ENCODE measurements around the gene TNKS1BP1.

The TNKS1BP1 gene

GRCh38 chr11:57335343-57336110 is 10.8 kb upstream of the TNKS1BP1 start, which contains the start of gene SSRP1:
SSRP1 (minus strand) TSS chr11:57335892; CDS start chr11:57335121, 771 bp downstream.
- Histone ChIP-seq H3K9me3 (no peaks in the 10 kb centered on the region), H3K4me1 (peaks cover 33% of the 10 kb centered on the region), H3K36me3 (peaks cover 40% of the 10 kb centered on the region), H3K27ac (peak within 1 kb of the TSS; percentile 89), H4K20me1 (peaks cover 26% of the 10 kb centered on the region; the same call in 1 of the 2 replicates), H3K9ac (peak within 1 kb of the TSS; percentile 94), H3K4me3 (peak within 1 kb of the TSS; percentile 85), H3K4me2 (peak within 1 kb of the TSS; percentile 83), H3K27me3 (no peaks in the 10 kb centered on the region)
- no peak for TF ChIP-seq Cebpa-rat (IDR thresholded peaks at IDR 0.05)

DNA sequence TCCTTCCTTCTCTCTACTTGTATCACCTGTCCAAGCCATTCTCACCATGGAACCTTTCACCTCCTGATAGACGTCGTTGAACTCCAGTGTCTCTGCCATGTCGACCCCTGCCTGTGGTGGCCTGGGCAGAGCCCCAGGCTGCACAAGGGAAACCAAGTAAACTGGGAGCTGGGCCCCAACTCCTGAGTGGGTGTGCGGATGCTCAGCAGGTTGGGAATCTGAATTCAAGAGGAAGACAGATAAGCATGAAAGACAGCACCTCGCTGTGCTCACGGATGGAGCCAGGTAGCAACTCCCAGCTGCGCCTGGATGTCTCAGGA is 10.2 kb upstream of the TNKS1BP1 start:
- Histone ChIP-seq H3K27ac (peak overlapping the region; percentile 89), H3K9ac (peak overlapping the region; percentile 94), H3K27me3 (no peaks in the 10 kb centered on the region), H3K4me1 (peaks cover 33% of the 10 kb centered on the region), H3K4me2 (peak overlapping the region; percentile 83), H3K36me3 (peaks cover 45% of the 10 kb centered on the region), H3K9me3 (no peaks in the 10 kb centered on the region), H4K20me1 (peaks cover 26% of the 10 kb centered on the region; the same call in 1 of the 2 replicates), H3K4me3 (peak overlapping the region; percentile 85)
- TF ChIP-seq Cebpa-rat (IDR thresholded peaks at IDR 0.05): no peak

- Histone ChIP-seq H4K20me1 (peaks cover 26% of the 10 kb centered on the region; the same call in 1 of the 2 replicates), H3K4me2 (no peak overlapping the region), H3K27me3 (no peaks in the 10 kb centered on the region), H3K36me3 (peaks cover 66% of the 10 kb centered on the region), H3K9me3 (no peaks in the 10 kb centered on the region), H3K4me1 (peaks cover 33% of the 10 kb centered on the region), H3K4me3 (no peak overlapping the region), H3K27ac (no peak overlapping the region), H3K9ac (peak overlapping the region; percentile 94; the same call in 1 of the 2 replicates)
- no peak for TF ChIP-seq Cebpa-rat (IDR thresholded peaks at IDR 0.05)
These were observed 8.1 kb upstream of the TNKS1BP1 start for GRCh38 chr11:57332694-57333440.

DNA sequence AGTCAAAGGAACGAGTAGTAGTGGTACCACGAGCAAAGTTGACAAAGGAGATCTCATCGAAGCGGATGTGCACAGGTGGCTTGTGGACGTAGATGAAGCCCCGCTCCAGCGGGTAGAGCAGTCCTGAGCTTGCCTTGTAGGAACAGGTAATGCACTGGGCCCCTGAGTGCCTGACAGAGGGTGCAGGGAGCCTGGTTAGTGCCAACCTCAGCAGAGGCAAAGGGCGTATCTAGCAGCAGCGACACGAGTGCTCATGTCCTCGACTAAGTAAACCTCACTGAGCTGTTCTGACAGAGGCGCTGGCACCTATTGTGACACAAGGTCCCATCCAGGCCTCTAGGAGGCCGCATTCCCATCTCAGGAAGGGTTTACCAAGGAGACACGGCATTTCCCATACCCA is 7.0 kb upstream of the TNKS1BP1 start:
- TF ChIP-seq Cebpa-rat (IDR thresholded peaks at IDR 0.05): no peak
- H3K4me1 ChIP-seq: peaks cover 33% of the 10 kb centered on the region
- peaks cover 78% of the 10 kb centered on the region for H3K36me3 ChIP-seq
- no peaks in the 10 kb centered on the region for H3K9me3 ChIP-seq
- peaks cover 26% of the 10 kb centered on the region; the same call in 1 of the 2 replicates for H4K20me1 ChIP-seq
- no peak overlapping the region for H3K9ac ChIP-seq
- H3K27me3 ChIP-seq: no peaks in the 10 kb centered on the region
- no peak overlapping the region for H3K4me3 ChIP-seq
- H3K4me2 ChIP-seq: no peak overlapping the region
- no peak overlapping the region for H3K27ac ChIP-seq

- H3K36me3 ChIP-seq: peaks cover 88% of the 10 kb centered on the region
- no peak overlapping the region for H3K4me2 ChIP-seq
- TF ChIP-seq Cebpa-rat (IDR thresholded peaks at IDR 0.05): no peak
- no peak overlapping the region for H3K4me3 ChIP-seq
- H3K27ac ChIP-seq: no peak overlapping the region
- no peak overlapping the region for H3K9ac ChIP-seq
- H3K27me3 ChIP-seq: no peaks in the 10 kb centered on the region
- H4K20me1 ChIP-seq: peaks cover 26% of the 10 kb centered on the region; the same call in 1 of the 2 replicates
- no peaks in the 10 kb centered on the region for H3K9me3 ChIP-seq
- H3K4me1 ChIP-seq: peaks cover 37% of the 10 kb centered on the region
These were observed 5.3 kb upstream of the TNKS1BP1 start for GRCh38 chr11:57330029-57330428.

- no peak overlapping the region for H3K27ac ChIP-seq
- H3K9me3 ChIP-seq: no peaks in the 10 kb centered on the region
- H3K4me1 ChIP-seq: peaks cover 30% of the 10 kb centered on the region
- H4K20me1 ChIP-seq: peaks cover 26% of the 10 kb centered on the region
- no peak overlapping the region for H3K9ac ChIP-seq
- no peak for TF ChIP-seq Cebpa-rat (IDR thresholded peaks at IDR 0.05)
- H3K36me3 ChIP-seq: peaks cover 70% of the 10 kb centered on the region
- no peak overlapping the region for H3K4me3 ChIP-seq
- H3K27me3 ChIP-seq: no peaks in the 10 kb centered on the region
- H3K4me2 ChIP-seq: no peak overlapping the region
These were observed 3.0 kb upstream of the TNKS1BP1 start for GRCh38 chr11:57327721-57328120.

DNA sequence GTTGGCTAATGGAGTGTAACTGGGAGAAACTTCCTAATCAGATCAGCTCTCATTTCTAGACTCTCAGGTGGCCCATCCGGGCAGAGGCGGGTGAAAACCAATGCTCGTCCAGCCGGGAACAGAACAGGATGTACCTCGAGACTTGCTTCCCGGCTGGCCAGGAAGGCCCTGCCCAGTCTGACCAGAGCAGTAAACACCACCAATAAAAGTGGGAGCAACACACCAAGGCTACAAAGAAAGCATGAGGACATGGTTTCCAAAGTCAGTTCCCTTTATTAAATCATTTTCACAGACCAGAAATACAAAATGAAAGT is 940 bp upstream of the TNKS1BP1 start:
- Histone ChIP-seq H3K36me3 (peaks cover 52% of the 10 kb centered on the region), H4K20me1 (peaks cover 35% of the 10 kb centered on the region), H3K9ac (peak overlapping the region; percentile 84), H3K4me2 (peak overlapping the region; percentile 79), H3K4me3 (peak overlapping the region; percentile 72), H3K27me3 (no peaks in the 10 kb centered on the region), H3K4me1 (peaks cover 45% of the 10 kb centered on the region), H3K27ac (peak overlapping the region; percentile 87), H3K9me3 (no peaks in the 10 kb centered on the region)
- TF ChIP-seq Cebpa-rat (IDR thresholded peaks at IDR 0.05): no peak

- H4K20me1 ChIP-seq: peaks cover 43% of the 10 kb centered on the region
- H3K27ac ChIP-seq: peak overlapping the region; percentile 87
- H3K4me3 ChIP-seq: peak overlapping the region; percentile 72
- peak overlapping the region; percentile 98 for H3K4me2 ChIP-seq
- H3K4me1 ChIP-seq: peaks cover 45% of the 10 kb centered on the region
- peaks cover 49% of the 10 kb centered on the region for H3K36me3 ChIP-seq
- H3K27me3 ChIP-seq: no peaks in the 10 kb centered on the region
- TF ChIP-seq Cebpa-rat (IDR thresholded peaks at IDR 0.05): no peak
- H3K9ac ChIP-seq: peak overlapping the region; percentile 84
- H3K9me3 ChIP-seq: no peaks in the 10 kb centered on the region
These were observed 432 bp downstream of the TNKS1BP1 start for GRCh38 chr11:57324154-57324885.

- peaks cover 43% of the 10 kb centered on the region for H4K20me1 ChIP-seq
- H3K27me3 ChIP-seq: no peaks in the 10 kb centered on the region
- peaks cover 49% of the 10 kb centered on the region for H3K36me3 ChIP-seq
- peak overlapping the region; percentile 64 for H3K27ac ChIP-seq
- H3K4me3 ChIP-seq: peak overlapping the region; percentile 72
- H3K9ac ChIP-seq: peak overlapping the region; percentile 79
- no peak for TF ChIP-seq Cebpa-rat (IDR thresholded peaks at IDR 0.05)
- H3K4me2 ChIP-seq: peak overlapping the region; percentile 98
- H3K9me3 ChIP-seq: no peaks in the 10 kb centered on the region
- H3K4me1 ChIP-seq: peaks cover 45% of the 10 kb centered on the region
These were observed 948 bp downstream of the TNKS1BP1 start for GRCh38 chr11:57323855-57324153.
